Karpas-422 (cell line): ENCODE measurements around the gene PHPT1. TPM values are rescaled to one million over a fixed set of nuclear protein-coding genes. Genes with fewer than 3 reads are reported as not detected.

ENCODE experiments used
- DNase-seq: peaks from one replicate; pipeline ENCODE4 v3.0.0-alpha.2; 2015
- H2AFZ ChIP-seq: fragments of 200-600 bp; sonication (generic); 2 replicates; pipeline ENCODE4 v1.6.1; 2014; ENCODE audit warnings: antibody characterized with exemption, low read length, mixed read lengths
- H3K27ac ChIP-seq: fragments of 200-600 bp; sonication (generic); 2 replicates; pipeline ENCODE4 v1.5.1; 2014; ENCODE audit warnings: mild to moderate bottlenecking, low read length, moderate library complexity
- H3K27me3 ChIP-seq: fragments of 200-600 bp; sonication (generic); 2 replicates; pipeline ENCODE4 v1.6.1; 2014; ENCODE audit warnings: low read length, mixed read lengths
- H3K36me3 ChIP-seq: fragments of 200-600 bp; sonication (generic); 2 replicates; pipeline ENCODE4 v1.6.1; 2014; ENCODE audit warnings: low read length, mixed read lengths; ENCODE audit not compliant: insufficient read depth
- H3K4me1 ChIP-seq: fragments of 200-600 bp; sonication (generic); 2 replicates; pipeline ENCODE4 v1.6.1; 2014; ENCODE audit warnings: mild to moderate bottlenecking, low read length, mixed read lengths
- H3K4me2 ChIP-seq: fragments of 200-600 bp; sonication (generic); 2 replicates; pipeline ENCODE4 v1.6.1; 2014; ENCODE audit warnings: low read length, low read depth, mild to moderate bottlenecking; ENCODE audit not compliant: poor library complexity, severe bottlenecking
- H3K4me3 ChIP-seq: fragments of 200-600 bp; sonication (generic); 2 replicates; pipeline ENCODE4 v1.5.1; 2014; ENCODE audit warnings: mild to moderate bottlenecking, antibody characterized with exemption, low read length, mixed read lengths
- H3K79me2 ChIP-seq: fragments of 200-600 bp; sonication (generic); 2 replicates; pipeline ENCODE4 v1.6.1; 2014; ENCODE audit warnings: mild to moderate bottlenecking, low read length, mixed read lengths
- H3K9ac ChIP-seq: fragments of 200-600 bp; sonication (generic); 2 replicates; pipeline ENCODE4 v1.6.0; 2014; ENCODE audit warnings: low read length
- H3K9me2 ChIP-seq: fragments of 200-600 bp; sonication (generic), shearing (Covaris generic); replicated peaks from 2 replicates; pipeline ENCODE4 v1.6.0; 2014; ENCODE audit warnings: mild to moderate bottlenecking, low read length, moderate library complexity; ENCODE audit not compliant: insufficient read depth
- H3K9me3 ChIP-seq: fragments of 300-700, 200-600 bp; sonication (generic); 2 replicates; pipeline ENCODE4 v1.6.1; 2014; ENCODE audit warnings: low read length, mixed read lengths
- H4K20me1 ChIP-seq: fragments of 200-600 bp; sonication (generic); 2 replicates; pipeline ENCODE4 v1.6.1; 2014; ENCODE audit warnings: mild to moderate bottlenecking, antibody characterized with exemption, low read length, low read depth; ENCODE audit not compliant: insufficient read depth
- total RNA-seq: library from RNA; depleted of rRNA; stranded (reverse); fragments of >200 nt; shearing (Covaris generic); gene quantifications from 2 replicates; pipeline ENCODE4 v1.2.3, GENCODE V29; 2014; ENCODE audit warnings: low replicate concordance

The PHPT1 gene
- total RNA-seq, 1 experiment from 2014 or later: 82.5 TPM

GRCh38 chr9:136820971-136821825 is 28.0 kb upstream of the PHPT1 start:
- H3K79me2 ChIP-seq: peaks cover 28% of the 10 kb centered on the region
- DNase-seq: no peak
- no peak overlapping the region for H3K4me3 ChIP-seq
- no peaks in the 10 kb centered on the region for H3K9me2 ChIP-seq
- H3K27ac ChIP-seq: no peak overlapping the region
- peaks cover 10% of the 10 kb centered on the region; the same call in 1 of the 2 replicates for H4K20me1 ChIP-seq
- H3K9me3 ChIP-seq: no peaks in the 10 kb centered on the region
- no peak overlapping the region for H3K9ac ChIP-seq
- no peak overlapping the region for H2AFZ ChIP-seq
- no peaks in the 10 kb centered on the region for H3K27me3 ChIP-seq
- no peaks in the 10 kb centered on the region for H3K36me3 ChIP-seq
- H3K4me2 ChIP-seq: no peak overlapping the region
- H3K4me1 ChIP-seq: no peaks in the 10 kb centered on the region

- Histone ChIP-seq H3K4me1 (no peaks in the 10 kb centered on the region), H2AFZ (no peak overlapping the region), H3K9me3 (no peaks in the 10 kb centered on the region), H3K4me3 (no peak overlapping the region), H3K9me2 (no peaks in the 10 kb centered on the region), H3K4me2 (no peak overlapping the region), H3K27me3 (no peaks in the 10 kb centered on the region), H3K9ac (no peak overlapping the region), H3K27ac (no peak overlapping the region), H3K79me2 (peaks cover 22% of the 10 kb centered on the region), H4K20me1 (peaks cover 10% of the 10 kb centered on the region; the same call in 1 of the 2 replicates), H3K36me3 (no peaks in the 10 kb centered on the region)
- DNase-seq: no peak
These were observed 27.2 kb upstream of the PHPT1 start for GRCh38 chr9:136821826-136822544.

DNA sequence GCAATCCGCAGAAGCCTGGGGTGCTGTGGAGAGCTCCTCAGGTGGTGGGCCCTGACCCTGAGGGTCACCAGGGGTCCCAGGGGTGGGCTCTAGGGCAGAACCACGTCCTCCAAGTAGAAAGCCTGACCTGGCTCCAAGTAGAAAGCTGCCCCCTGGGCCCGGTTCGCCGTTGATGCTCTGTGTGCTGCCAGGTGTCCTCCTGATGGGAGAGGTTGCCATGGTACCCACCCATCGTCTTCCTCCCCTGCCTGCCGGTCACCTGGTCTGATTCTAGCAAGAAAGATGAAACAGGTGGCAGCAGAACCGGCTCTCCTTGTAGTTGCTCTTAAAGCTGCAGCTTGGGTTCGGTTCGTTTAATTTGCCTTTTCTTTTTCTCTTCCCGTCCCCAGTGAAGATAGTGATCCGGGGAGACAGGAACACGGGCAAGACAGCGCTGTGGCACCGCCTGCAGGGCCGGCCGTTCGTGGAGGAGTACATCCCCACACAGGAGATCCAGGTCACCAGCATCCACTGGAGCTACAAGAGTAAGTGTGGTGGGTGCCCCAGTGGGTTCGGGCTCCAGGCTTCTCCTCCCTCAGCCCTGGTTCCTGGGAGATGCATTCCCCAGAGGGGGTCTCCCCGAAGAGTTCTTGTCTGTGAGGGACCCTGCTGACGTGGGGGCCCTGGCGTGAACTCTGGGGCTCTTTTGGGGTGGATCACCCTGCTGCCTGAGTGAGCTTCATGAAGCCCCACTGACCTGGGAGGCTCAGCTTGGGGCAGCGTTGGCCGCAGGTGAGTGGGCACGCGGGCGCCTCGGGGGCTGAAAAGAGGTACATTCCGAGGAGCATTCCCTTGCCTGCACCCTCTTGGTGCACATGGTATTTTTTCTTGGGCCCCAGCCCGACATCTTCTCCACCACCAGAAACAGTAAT is 25.8 kb upstream of the PHPT1 start:
- peaks cover 16% of the 10 kb centered on the region for H3K79me2 ChIP-seq
- H3K4me1 ChIP-seq: no peaks in the 10 kb centered on the region
- H3K9ac ChIP-seq: no peak overlapping the region
- H3K27me3 ChIP-seq: no peaks in the 10 kb centered on the region
- no peak overlapping the region for H3K4me2 ChIP-seq
- DNase-seq: no peak
- H3K9me3 ChIP-seq: no peaks in the 10 kb centered on the region
- no peaks in the 10 kb centered on the region for H3K9me2 ChIP-seq
- no peak overlapping the region for H3K4me3 ChIP-seq
- H3K27ac ChIP-seq: no peak overlapping the region
- no peaks in the 10 kb centered on the region for H3K36me3 ChIP-seq
- peaks cover 10% of the 10 kb centered on the region; the same call in 1 of the 2 replicates for H4K20me1 ChIP-seq
- no peak overlapping the region for H2AFZ ChIP-seq

- DNase-seq: no peak
- no peaks in the 10 kb centered on the region for H3K9me2 ChIP-seq
- no peaks in the 10 kb centered on the region for H3K9me3 ChIP-seq
- H3K4me1 ChIP-seq: no peaks in the 10 kb centered on the region
- no peak overlapping the region for H3K27ac ChIP-seq
- H3K79me2 ChIP-seq: peaks cover 8% of the 10 kb centered on the region
- H4K20me1 ChIP-seq: peaks cover 9% of the 10 kb centered on the region; the same call in 1 of the 2 replicates
- H3K4me2 ChIP-seq: no peak overlapping the region
- no peak overlapping the region for H2AFZ ChIP-seq
- no peaks in the 10 kb centered on the region for H3K27me3 ChIP-seq
- no peak overlapping the region for H3K9ac ChIP-seq
- H3K4me3 ChIP-seq: no peak overlapping the region
- H3K36me3 ChIP-seq: no peaks in the 10 kb centered on the region
These were observed 24.5 kb upstream of the PHPT1 start for GRCh38 chr9:136824496-136825225.

- Histone ChIP-seq H3K79me2 (peaks cover 6% of the 10 kb centered on the region), H3K4me1 (no peaks in the 10 kb centered on the region), H3K9me2 (no peaks in the 10 kb centered on the region), H3K4me2 (no peak overlapping the region), H3K9me3 (no peaks in the 10 kb centered on the region), H2AFZ (no peak overlapping the region), H3K27ac (no peak overlapping the region), H3K27me3 (no peaks in the 10 kb centered on the region), H3K9ac (no peak overlapping the region), H4K20me1 (0 out of 2 replicates have a peak, but pooled peaks cover 6% of the 10 kb centered on the region), H3K4me3 (no peak overlapping the region), H3K36me3 (no peaks in the 10 kb centered on the region)
- no peak for DNase-seq
These were observed 23.7 kb upstream of the PHPT1 start for GRCh38 chr9:136825295-136826187.

DNA sequence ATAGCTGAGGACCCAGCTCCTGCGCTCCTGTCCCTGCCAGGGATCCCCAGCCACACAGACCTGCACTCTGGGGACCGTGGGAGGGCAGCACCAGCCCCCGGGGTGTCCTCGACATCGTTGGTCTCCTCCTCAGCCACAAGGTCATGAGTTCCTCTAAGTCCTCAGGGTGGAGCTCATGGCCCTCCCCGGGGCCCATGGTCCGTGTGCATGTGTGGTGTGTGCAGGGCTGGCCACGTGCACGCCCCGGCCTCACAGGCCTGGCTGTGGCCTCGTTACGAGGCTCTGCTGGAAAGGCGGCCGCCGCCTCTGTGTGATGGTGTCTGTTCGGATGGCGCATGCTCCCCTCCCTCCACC is 23.0 kb upstream of the PHPT1 start:
- Histone ChIP-seq H3K4me1 (no peaks in the 10 kb centered on the region), H2AFZ (no peak overlapping the region), H3K79me2 (peaks cover under 1% of the 10 kb centered on the region; the same call in 1 of the 2 replicates), H3K9me2 (no peaks in the 10 kb centered on the region), H3K4me2 (no peak overlapping the region), H3K27ac (no peak overlapping the region), H3K4me3 (no peak overlapping the region), H3K9me3 (no peaks in the 10 kb centered on the region), H3K9ac (no peak overlapping the region), H3K27me3 (no peaks in the 10 kb centered on the region), H4K20me1 (no peaks in the 10 kb centered on the region), H3K36me3 (no peaks in the 10 kb centered on the region)
- no peak for DNase-seq
